Activated CD4-positive, alpha-beta T cell treated with anti-CD3 and anti-CD28 coated beads for 4 hours (primary cell): ENCODE results near the gene CD4.
"Not testable (repeated sequence)": the region's sequence is repeated elsewhere in the genome, so short reads cannot be mapped to it uniquely, and the experiment has no call there.

Experiments
- DNase-seq, 2 donors: peaks; one replicate each; pipeline ENCODE4 v3.0.0-alpha.2; 2020

CD4 gene

DNA sequence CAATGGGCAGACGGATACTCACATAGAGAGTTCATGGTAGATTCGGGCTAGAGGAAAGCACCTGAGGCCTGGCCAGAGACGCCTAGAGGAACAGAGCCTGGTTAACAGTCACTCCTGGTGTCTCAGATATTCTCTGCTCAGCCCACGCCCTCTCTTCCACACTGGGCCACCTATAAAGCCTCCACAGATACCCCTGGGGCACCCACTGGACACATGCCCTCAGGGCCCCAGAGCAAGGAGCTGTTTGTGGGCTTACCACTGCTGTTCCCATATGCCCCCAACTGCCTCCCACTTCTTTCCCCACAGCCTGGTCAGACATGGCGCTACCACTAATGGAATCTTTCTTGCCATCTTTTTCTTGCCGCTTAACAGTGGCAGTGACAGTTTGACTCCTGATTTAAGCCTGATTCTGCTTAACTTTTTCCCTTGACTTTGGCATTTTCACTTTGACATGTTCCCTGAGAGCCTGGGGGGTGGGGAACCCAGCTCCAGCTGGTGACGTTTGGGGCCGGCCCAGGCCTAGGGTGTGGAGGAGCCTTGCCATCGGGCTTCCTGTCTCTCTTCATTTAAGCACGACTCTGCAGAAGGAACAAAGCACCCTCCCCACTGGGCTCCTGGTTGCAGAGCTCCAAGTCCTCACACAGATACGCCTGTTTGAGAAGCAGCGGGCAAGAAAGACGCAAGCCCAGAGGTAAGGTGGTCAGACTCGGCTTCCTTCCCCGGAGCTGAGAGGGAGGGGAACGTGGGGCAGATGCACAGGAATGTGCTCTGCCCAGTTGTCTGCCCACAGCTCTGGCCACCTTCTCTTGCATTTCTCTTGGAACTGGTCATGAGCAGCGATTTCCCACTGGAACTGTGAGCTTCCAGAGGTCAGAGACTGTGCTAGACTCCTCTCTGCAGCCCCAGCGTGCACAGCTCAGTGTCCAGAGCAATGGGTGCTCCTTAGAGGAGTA, at the start of gene CD4:
TSS of gene CD4 (plus strand) at position 557 of the 953 bp plus-strand sequence. CDS start 10,611 bp downstream, outside the sequence.
- peak; percentile 63 to 67 for DNase-seq

- not testable (repeated sequence) for DNase-seq
Observed at GRCh38 chr12:6742080-6742479, 47.2 kb upstream of the CD4 start.

DNA sequence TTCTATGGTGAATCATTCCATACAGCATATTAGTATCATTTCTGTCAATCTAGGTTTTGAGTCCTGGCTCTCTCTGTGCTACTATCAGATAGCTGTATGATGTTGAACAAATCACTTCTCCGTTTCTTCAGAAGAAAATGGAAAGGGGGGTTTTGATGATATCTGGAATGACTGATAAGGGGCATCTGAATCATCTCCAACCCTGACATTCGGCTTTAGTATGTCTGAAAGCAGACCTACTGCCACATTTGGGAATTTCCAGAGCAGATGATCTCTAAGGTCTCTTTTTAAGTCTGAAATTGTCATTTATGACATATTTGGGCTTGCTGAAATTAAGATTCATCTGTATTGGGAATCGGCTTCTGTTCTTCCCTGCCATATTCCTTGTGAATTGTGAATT, 46.5 kb upstream of the CD4 start:
- DNase-seq: no peak

DNA sequence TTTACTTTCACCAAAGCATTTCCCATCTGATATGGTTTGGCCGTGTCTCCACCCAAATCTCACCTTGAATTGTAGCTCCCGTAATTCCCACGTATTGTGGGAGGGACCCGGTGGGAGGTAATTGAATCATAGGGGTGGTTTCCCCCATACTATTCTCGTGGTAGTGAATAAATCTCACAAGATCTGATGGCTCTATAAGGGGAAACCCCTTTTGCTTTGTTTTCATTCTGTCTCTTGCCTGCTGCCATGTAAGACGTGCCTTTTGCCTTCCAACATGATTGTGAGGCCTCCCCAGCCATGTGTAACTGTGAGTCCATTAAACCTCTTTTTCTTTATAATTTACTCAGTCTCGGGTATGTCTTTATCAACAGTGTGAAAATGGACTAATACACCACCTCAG, 46.0 kb upstream of the CD4 start:
- not testable (repeated sequence) for DNase-seq

- DNase-seq: peak in 1 of 2 donors; percentile 11
Observed at GRCh38 chr12:6745741-6746525, 43.4 kb upstream of the CD4 start.

- no peak for DNase-seq
Observed at GRCh38 chr12:6747216-6747615, 42.1 kb upstream of the CD4 start.

- DNase-seq: no peak
Observed at GRCh38 chr12:6748761-6749160, 40.6 kb upstream of the CD4 start.

DNA sequence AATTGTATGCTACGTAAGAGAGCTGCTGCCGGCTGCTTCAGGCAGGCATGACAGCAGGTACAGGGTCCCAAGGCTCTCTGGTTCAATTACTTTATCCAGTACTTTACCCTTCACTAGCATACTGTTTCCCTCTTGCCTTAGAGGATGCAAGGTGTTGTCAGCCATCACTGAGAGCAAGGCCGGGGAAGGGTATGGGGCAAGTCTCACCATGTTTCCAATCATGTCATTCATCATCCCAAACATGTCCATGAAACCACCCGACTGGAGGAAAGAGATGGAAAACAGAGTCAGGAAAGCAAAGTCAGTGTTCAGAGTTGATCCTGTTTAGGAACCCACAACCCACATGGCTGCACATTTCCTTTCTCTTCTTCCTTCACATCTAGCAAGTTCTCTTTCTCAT, 38.8 kb upstream of the CD4 start:
- DNase-seq: no peak

DNA sequence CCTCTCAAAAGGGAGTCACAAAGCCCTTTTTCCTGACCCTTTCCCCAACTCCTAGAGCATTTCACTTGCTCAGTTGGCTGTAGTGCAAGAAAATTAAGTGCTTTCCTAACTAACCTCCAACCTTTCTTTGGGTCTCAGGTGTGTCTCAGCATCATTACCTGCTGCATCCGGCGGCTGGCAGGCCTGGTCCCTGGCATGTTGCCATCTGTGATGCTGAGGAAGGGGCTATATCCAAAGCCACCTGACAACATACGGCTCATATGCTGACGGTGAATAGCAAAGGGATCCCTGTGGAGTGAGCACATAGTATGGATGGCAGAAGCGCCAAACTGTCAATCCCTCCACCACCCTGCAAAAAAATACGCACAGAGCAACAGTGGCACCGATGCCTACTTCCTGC, 37.6 kb upstream of the CD4 start:
- no peak for DNase-seq

DNA sequence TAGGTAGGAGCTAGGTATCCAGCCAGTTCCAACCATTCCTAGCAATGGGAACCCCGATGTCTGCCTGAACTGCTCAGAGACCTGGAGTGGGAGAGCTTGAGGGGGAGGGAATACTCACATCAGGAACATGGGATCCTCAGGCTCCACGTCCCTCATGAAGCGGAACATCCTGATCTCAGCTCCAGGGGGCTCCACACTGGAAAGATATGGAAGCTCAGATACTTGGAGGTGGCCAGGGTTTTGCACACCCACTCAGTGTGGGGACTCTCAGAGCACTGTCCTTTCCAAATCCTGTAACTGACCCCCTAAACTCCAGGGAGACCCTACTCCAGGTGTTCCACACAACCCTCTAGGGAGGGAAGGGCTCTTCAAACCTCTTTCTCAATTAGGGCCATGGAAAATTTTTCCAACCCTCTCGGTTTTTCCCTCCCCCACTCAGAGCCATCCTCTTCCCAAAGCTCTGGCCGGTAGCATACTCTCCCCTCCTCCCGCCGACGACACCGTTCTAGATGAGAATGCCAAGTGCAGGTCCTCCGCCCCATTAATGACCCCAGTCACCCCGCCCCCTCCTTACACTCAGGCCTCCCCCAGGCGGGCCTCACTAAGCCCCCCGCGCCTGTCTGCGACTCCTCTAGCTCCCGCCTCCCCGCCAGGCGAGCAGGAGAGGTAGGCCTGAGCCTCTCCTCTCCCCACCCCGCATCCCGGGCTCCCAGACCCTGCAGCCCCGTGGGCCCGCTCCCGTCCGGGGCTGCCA, 37.0 kb upstream of the CD4 start:
- peak in 1 of 2 donors; percentile 24 for DNase-seq

GRCh38 chr12:6752921-6753771, 36.2 kb upstream of the CD4 start, which contains the start of gene MLF2:
Gene MLF2, minus strand, starts transcription at chr12:6753141. Its CDS starts 807 bp downstream, at chr12:6752334.
- peak; percentile 96 to 97 for DNase-seq

DNA sequence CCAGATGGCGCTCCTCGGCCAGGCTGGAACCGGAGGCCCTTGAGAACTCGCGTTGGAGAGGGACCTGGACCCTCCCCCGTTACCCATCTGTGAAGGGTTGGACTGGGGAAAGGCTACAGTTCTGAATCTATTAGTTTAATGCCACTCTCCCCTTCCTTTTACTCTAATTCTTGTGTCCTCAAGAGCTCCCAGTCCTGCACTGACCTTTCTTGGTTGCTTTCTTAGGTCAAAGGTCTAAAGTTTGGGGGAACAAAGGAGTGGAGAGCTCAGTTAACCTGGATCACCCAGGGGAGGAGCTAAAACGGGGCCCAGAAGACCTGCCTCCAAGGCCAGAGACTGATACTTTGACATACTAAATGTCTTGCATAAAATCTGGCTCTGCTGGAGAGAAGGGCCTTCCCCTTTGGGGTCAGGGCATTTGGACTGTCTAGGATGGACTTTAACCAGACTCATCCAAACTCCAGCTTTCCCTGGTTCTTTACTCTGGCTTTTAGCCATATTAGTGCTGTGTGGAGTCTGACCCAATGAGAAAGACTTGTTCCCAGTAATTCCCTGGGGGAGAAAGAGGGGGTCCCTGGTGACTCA, 35.5 kb upstream of the CD4 start:
- no peak for DNase-seq

DNA sequence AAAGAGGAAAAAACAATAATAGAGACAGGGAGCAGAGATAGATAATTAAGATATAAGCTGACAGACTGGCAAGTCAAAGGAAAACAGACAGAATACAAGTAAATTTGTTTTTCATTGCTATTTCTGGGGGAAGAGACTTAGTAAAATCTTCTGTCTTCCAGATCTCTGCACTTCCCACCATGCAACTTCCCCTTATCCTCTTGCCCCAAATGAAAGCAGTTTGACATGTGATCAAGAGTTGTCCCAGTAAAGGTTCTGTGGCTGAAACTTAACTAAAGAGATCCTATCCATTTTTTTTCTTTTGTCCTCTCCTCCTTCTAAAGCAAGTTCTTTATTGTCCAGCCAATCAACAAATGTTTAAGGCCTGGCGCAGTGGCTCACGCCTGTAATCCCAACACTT, 34.9 kb upstream of the CD4 start:
- no peak for DNase-seq

GRCh38 chr12:6757028-6757690, 32.2 kb upstream of the CD4 start:
- no peak for DNase-seq

DNA sequence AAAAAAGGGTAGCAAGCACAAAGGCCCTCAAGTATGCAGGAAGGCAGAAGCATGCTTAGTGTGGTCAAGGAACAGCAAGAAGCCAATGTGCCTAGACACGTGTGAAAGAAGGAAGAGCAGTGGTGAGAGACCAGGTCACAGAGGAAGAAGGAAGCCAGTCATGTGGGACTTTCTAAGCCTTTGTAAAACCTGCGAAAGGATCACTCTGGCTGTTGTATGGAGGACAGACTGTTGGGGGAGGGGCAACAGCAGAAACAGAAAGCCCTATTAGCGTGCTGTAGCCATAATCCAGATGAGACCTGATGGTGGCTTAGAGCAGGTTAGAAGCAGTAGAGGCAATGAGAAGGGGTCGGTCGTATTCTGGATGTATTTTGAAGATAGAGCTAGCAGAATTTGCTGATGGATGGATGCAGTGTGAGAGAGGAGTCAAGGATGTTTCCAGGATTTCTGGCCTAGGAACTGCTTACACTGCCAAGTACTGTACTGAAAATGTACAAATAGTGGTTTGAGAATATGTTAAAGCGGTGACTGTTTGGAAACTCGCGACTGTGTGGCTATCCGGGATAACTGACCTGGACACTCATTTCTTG, 30.7 kb upstream of the CD4 start:
- no peak for DNase-seq

GRCh38 chr12:6759741-6760140, 29.6 kb upstream of the CD4 start:
- DNase-seq: no peak

- DNase-seq: no peak
Observed at GRCh38 chr12:6763380-6763779, 25.9 kb upstream of the CD4 start.

DNA sequence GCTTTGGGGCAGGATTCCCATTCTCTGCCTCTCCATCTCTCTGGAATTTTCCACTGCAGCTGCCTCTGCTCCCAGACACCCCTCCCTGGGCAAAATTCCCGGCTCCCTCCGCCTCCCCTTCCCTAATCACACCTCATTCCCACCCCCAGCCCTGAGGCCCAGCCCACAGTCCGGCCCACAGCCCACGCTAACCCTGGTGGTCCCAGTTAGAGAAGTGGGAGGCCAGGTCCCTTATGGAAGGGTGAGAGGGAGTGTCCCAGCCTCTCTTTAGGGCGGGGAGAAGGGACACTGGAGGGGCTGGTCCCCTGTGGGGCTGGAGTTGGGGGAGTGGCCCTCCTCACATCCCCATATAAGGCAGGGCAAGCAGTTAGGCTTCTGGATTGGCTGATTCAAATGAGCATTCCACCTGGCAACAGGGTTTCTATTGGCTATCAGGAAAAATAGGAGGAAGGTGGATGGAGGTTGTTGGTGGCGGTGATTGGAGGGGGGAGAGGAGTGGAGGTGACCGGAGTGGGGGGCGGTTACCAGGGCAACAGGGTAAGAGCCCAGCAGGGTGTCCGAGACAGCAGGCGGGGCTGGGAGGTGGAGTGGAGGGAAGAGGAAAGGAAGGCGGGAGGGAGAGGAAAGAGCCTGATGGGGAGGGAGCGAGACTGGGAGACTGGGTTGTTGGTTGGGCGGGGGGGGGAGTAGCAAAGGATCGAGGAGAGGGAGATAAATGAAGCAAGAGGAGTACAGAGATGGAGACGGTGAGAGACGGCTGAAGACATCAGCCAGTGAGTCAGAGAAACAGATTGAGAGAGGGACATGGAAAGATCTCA, 25.1 kb upstream of the CD4 start:
- DNase-seq: peak; percentile 36 to 38

DNA sequence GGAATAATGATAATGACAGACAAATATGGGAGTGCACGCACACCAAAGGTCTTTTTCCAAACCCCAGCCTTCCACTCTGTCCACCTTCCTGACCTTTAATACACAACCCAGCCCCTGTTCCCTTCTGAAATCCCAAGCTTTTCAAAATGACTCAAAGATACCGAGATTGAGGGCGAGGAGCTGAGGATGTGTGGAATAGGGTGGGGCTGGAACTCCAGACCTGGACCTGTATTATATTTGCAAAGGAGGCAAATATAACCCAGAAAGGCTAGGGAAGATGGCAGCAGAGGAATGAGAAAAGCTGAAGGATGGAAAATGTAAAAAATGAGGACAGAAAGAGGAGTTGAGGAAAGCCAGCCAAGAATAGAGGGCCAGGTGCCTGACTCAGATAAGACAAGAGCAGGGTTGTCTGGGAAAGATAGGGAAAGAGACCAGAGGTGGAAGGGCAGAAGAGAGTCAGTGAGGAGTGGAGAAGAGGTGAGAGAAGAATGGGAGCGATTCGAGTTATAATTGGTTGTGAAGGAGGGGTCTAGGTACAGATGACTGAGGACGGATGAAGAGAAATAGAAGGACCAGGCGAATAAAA, 24.2 kb upstream of the CD4 start:
- DNase-seq: no peak
